GM18867 (cell line): ENCODE results near the gene KISS1R.
"Not testable (repeated sequence)": the region's sequence is repeated elsewhere in the genome, so short reads cannot be mapped to it uniquely, and the experiment has no call there.

Source experiments
- ATAC-seq: cut with Tn5 transposase; IDR thresholded peaks from one replicate; pipeline ENCODE4 v1.9.1; 2021; ENCODE audit warnings: mild to moderate bottlenecking, moderate library complexity; ENCODE audit not compliant: unreplicated experiment

The KISS1R gene

GRCh38 chr19:952049-952679 is 35.0 kb downstream of the KISS1R start:
- no peak for ATAC-seq

- ATAC-seq, result no peak
Observed at GRCh38 chr19:952680-953444, 35.7 kb downstream of the KISS1R start.

GRCh38 chr19:953445-954271 is 36.5 kb downstream of the KISS1R start:
- no peak for ATAC-seq

- ATAC-seq, result no peak
Observed at GRCh38 chr19:954272-954671, 37.1 kb downstream of the KISS1R start.

GRCh38 chr19:954672-955494 is 37.8 kb downstream of the KISS1R start:
- peak; percentile 72 for ATAC-seq

- ATAC-seq, result no peak
Observed at GRCh38 chr19:955803-956765, 39.0 kb downstream of the KISS1R start.

GRCh38 chr19:956766-957440 is 39.8 kb downstream of the KISS1R start:
- ATAC-seq, result no peak

GRCh38 chr19:957578-957977 is 40.4 kb downstream of the KISS1R start:
- not testable (repeated sequence) for ATAC-seq

GRCh38 chr19:958967-959855 is 42.1 kb downstream of the KISS1R start:
- no peak for ATAC-seq

- no peak for ATAC-seq
Observed at GRCh38 chr19:960020-960419, 42.9 kb downstream of the KISS1R start.

GRCh38 chr19:960601-960938 is 43.4 kb downstream of the KISS1R start:
- no peak for ATAC-seq

GRCh38 chr19:961866-962620 is 44.9 kb downstream of the KISS1R start:
- no peak for ATAC-seq

- no peak for ATAC-seq
Observed at GRCh38 chr19:962683-963400, 45.7 kb downstream of the KISS1R start.

- ATAC-seq, result no peak
Observed at GRCh38 chr19:963486-963951, 46.4 kb downstream of the KISS1R start.

- ATAC-seq, result no peak
Observed at GRCh38 chr19:964116-964520, 47.0 kb downstream of the KISS1R start.

GRCh38 chr19:964761-965694 is 47.9 kb downstream of the KISS1R start:
- ATAC-seq, result no peak
